ENCODE data around the gene LIN28B. TPM values are rescaled to one million over a fixed set of nuclear protein-coding genes. Genes with fewer than 3 reads are reported as not detected.

LIN28B gene
- total and polyA plus RNA-seq, 4 donors: 0.12 to 0.14 TPM; not detected in 2

- Histone ChIP-seq H3K27me3 (ENCODE audit: control insufficient read depth in 3 of 3, insufficient read depth in 3 of 3, low read length in 2 of 3) (no peaks in the 10 kb centered on the region), H3K9ac (ENCODE audit: insufficient read depth in 1 of 2, low read length in 2 of 2) (peak overlapping the region in 1 of 2 donors; percentile 11), H3K9me3 (ENCODE audit: control insufficient read depth in 4 of 4, insufficient read depth in 3 of 4, low read length in 3 of 4) (no peaks in the 10 kb centered on the region), H3K4me1 (ENCODE audit: control insufficient read depth in 5 of 5, insufficient read depth in 5 of 5, low read length in 5 of 5) (peaks cover 0 to 4% (median 0%) of the 10 kb centered on the region in 5 donors), H3K27ac (ENCODE audit: low read depth in 1 of 2, low read length in 1 of 2) (no peak overlapping the region), H3K36me3 (ENCODE audit: control insufficient read depth in 4 of 4, insufficient read depth in 4 of 4, low read length in 4 of 4) (no peaks in the 10 kb centered on the region), H3K4me3 (no peak overlapping the region)
- WGBS, 2 donors: 43 to 61% methylated on average over 1 of the region's 1 CpG
- DNase-seq (no peak), ATAC-seq (ENCODE audit: insufficient read depth, low FRiP score) (no peak)
- TF ChIP-seq CTCF (IDR thresholded peaks at IDR 0.05; ENCODE audit: control extremely low read depth, extremely low read depth): no peak
These were observed 110.4 kb downstream of the LIN28B start for GRCh38 chr6:105067329-105067728.

GRCh38 chr6:105068407-105068806 lies 111.5 kb downstream of the LIN28B start:
- Histone ChIP-seq H3K27me3 (ENCODE audit: control insufficient read depth in 3 of 3, insufficient read depth in 3 of 3, low read length in 2 of 3) (no peaks in the 10 kb centered on the region), H3K4me1 (ENCODE audit: control insufficient read depth in 5 of 5, insufficient read depth in 5 of 5, low read length in 5 of 5) (peaks cover 0 to 4% (median 0%) of the 10 kb centered on the region in 5 donors), H3K4me3 (no peak overlapping the region), H3K27ac (ENCODE audit: low read depth in 1 of 2, low read length in 1 of 2) (no peak overlapping the region), H3K36me3 (ENCODE audit: control insufficient read depth in 4 of 4, insufficient read depth in 4 of 4, low read length in 4 of 4) (no peaks in the 10 kb centered on the region), H3K9ac (ENCODE audit: insufficient read depth in 1 of 2, low read length in 2 of 2) (no peak overlapping the region), H3K9me3 (ENCODE audit: control insufficient read depth in 4 of 4, insufficient read depth in 3 of 4, low read length in 3 of 4) (no peaks in the 10 kb centered on the region)
- 80 to 86% methylated on average over 2 of the region's 2 CpGs for WGBS, 2 donors
- no peak for DNase-seq
- ATAC-seq (ENCODE audit: insufficient read depth, low FRiP score): no peak
- TF ChIP-seq CTCF (IDR thresholded peaks at IDR 0.05; ENCODE audit: control extremely low read depth, extremely low read depth): no peak

GRCh38 chr6:105069821-105070445 lies 113.0 kb downstream of the LIN28B start:
- no peaks in the 10 kb centered on the region for H3K9me3 ChIP-seq (ENCODE audit: control insufficient read depth in 4 of 4, insufficient read depth in 3 of 4, low read length in 3 of 4)
- H3K36me3 ChIP-seq (ENCODE audit: control insufficient read depth in 4 of 4, insufficient read depth in 4 of 4, low read length in 4 of 4): no peaks in the 10 kb centered on the region
- no peak overlapping the region for H3K27ac ChIP-seq (ENCODE audit: low read depth in 1 of 2, low read length in 1 of 2)
- ATAC-seq (ENCODE audit: insufficient read depth, low FRiP score) (no peak), DNase-seq (no peak)
- peaks cover 0 to 4% (median 0%) of the 10 kb centered on the region in 5 donors for H3K4me1 ChIP-seq (ENCODE audit: control insufficient read depth in 5 of 5, insufficient read depth in 5 of 5, low read length in 5 of 5)
- no peak overlapping the region for H3K4me3 ChIP-seq
- H3K9ac ChIP-seq (ENCODE audit: insufficient read depth in 1 of 2, low read length in 2 of 2): no peak overlapping the region
- no peaks in the 10 kb centered on the region for H3K27me3 ChIP-seq (ENCODE audit: control insufficient read depth in 3 of 3, insufficient read depth in 3 of 3, low read length in 2 of 3)
- 93 to 100% methylated on average over 1 of the region's 1 CpG for whole genome bisulfite sequencing, 2 donors
- no peak for TF ChIP-seq CTCF (IDR thresholded peaks at IDR 0.05; ENCODE audit: control extremely low read depth, extremely low read depth)

- Histone ChIP-seq H3K27ac (ENCODE audit: low read depth in 1 of 2, low read length in 1 of 2) (no peak overlapping the region), H3K9me3 (ENCODE audit: control insufficient read depth in 4 of 4, insufficient read depth in 3 of 4, low read length in 3 of 4) (no peaks in the 10 kb centered on the region), H3K4me1 (ENCODE audit: control insufficient read depth in 5 of 5, insufficient read depth in 5 of 5, low read length in 5 of 5) (peaks cover 0 to 5% (median 0%) of the 10 kb centered on the region in 5 donors), H3K36me3 (ENCODE audit: control insufficient read depth in 4 of 4, insufficient read depth in 4 of 4, low read length in 4 of 4) (no peaks in the 10 kb centered on the region), H3K9ac (ENCODE audit: insufficient read depth in 1 of 2, low read length in 2 of 2) (no peak overlapping the region), H3K27me3 (ENCODE audit: control insufficient read depth in 3 of 3, insufficient read depth in 3 of 3, low read length in 2 of 3) (no peaks in the 10 kb centered on the region), H3K4me3 (no peak overlapping the region)
- DNase-seq (no peak), ATAC-seq (ENCODE audit: insufficient read depth, low FRiP score) (no peak)
- TF ChIP-seq CTCF (IDR thresholded peaks at IDR 0.05; ENCODE audit: control extremely low read depth, extremely low read depth): no peak
These were observed 115.9 kb downstream of the LIN28B start for GRCh38 chr6:105072798-105073199.

All from lung (tissue), 12 donors.